Measurements from ENCODE around the gene TAS2R42. TPM values are rescaled to one million over a fixed set of nuclear protein-coding genes. Genes with fewer than 3 reads are reported as not detected.

TAS2R42 gene
- total RNA-seq, 4 donors from 2014 or later, result not detected

DNA sequence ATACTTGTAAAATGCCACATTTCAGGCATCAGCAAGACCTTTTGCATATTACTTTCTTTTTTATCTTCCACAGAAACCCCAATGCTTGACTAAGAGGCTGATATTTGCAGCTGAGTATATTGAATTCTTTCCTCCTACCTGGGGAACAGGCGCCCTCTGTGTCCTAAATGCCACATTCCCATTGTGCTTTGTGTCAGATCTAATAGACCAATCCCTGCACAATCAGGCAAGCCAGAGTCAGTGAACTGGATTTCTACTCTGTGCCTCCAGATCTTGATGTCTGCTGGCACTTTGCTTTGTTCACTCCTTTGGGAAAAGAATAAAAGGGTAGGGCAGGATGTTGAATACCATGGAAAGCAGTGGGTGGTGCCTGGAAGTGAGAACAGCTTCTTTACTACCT is 22.4 kb upstream of the TAS2R42 start:
- 20 to 67% methylated on average over 1 of the region's 1 CpG for WGBS, 2 donors (ENCODE audit: low coverage in 1 of 2)
- no peak overlapping the region for H3K27ac ChIP-seq
- intact Hi-C loops (cut with DNase I; ENCODE audit: low total_unique reads) (no loop called here), in situ Hi-C loops (cut with MboI; ENCODE audit: low pct_ligation_motif_present in 1 of 4, low pct_unique_long_range_greater_than_20kb in 1 of 4, low sequenced_read_pairs in 3 of 4) (loop anchor here in 2 of 4 donors (10.0 to 25.0 kb wide), 2 partner anchors 434 to 447 kb away; no protein-coding TSS in a partner anchor)
- H3K27me3 ChIP-seq, result no peaks in the 10 kb centered on the region
- no peaks in the 10 kb centered on the region for H3K4me1 ChIP-seq
- no peak for DNase-seq
- no peaks in the 10 kb centered on the region for H3K36me3 ChIP-seq
- H3K9me3 ChIP-seq, result no peaks in the 10 kb centered on the region
- TF ChIP-seq POLR2A (IDR thresholded peaks at IDR 0.05) (no peak), EP300 (IDR thresholded peaks at IDR 0.05; ENCODE audit: low read depth) (no peak), CTCF (IDR thresholded peaks at IDR 0.05) (no peak), POLR2AphosphoS5 (IDR thresholded peaks at IDR 0.05) (no peak)
- H3K4me3 ChIP-seq, result no peak overlapping the region

DNA sequence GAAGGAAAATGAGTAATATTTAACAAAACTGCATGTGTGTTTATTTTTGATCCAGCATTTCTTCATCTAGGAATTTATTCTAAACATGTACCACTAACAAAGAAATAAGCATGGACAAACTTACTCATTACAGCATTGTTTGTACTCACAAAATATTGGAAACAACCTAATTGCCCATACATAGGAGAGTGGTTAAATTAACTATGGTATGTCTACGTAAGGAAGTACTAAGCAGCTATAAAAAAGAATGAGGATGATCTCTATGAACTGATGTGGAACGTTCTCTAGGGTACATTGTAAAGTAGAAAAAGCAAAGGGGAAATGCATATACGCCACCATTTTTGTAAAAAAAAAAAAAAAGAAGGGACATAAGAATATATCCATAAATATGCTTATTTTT is 17.4 kb upstream of the TAS2R42 start:
- Histone ChIP-seq H3K4me1 (no peaks in the 10 kb centered on the region), H3K27ac (no peak overlapping the region), H3K4me3 (no peak overlapping the region), H3K27me3 (no peaks in the 10 kb centered on the region), H3K36me3 (no peaks in the 10 kb centered on the region), H3K9me3 (no peaks in the 10 kb centered on the region)
- intact Hi-C loops (cut with DNase I; ENCODE audit: low total_unique reads) (no loop called here), in situ Hi-C loops (cut with MboI; ENCODE audit: low pct_ligation_motif_present in 1 of 4, low pct_unique_long_range_greater_than_20kb in 1 of 4, low sequenced_read_pairs in 3 of 4) (loop anchor here in 2 of 4 donors (10.0 to 25.0 kb wide), 2 partner anchors 429 to 442 kb away; no protein-coding TSS in a partner anchor)
- no peak for DNase-seq
- WGBS, 2 donors (ENCODE audit: low coverage in 1 of 2), result 80 to 92% methylated on average over 3 of the region's 3 CpGs
- TF ChIP-seq CTCF (IDR thresholded peaks at IDR 0.05), result no peak
- no peak for TF ChIP-seq EP300 (IDR thresholded peaks at IDR 0.05; ENCODE audit: low read depth)
- TF ChIP-seq POLR2A (IDR thresholded peaks at IDR 0.05), result no peak
- no peak for TF ChIP-seq POLR2AphosphoS5 (IDR thresholded peaks at IDR 0.05)

DNA sequence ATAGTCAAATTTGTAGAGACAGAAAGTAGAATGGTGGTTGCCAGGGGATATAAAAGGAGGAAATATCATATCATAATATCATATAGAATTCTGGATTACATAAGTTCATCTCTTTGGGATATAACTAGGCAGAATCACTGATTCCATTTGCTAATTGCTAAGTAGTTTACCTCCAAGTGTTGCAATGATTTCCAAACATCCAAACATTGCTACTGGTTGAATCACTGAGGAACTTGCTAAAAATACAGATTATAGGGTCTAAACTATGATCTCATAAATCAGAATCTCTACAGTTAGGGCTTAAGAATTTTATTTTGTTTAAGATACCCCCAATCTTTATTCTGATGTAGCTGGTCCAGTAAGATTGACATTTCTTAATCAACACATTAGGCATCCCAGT is 16.1 kb upstream of the TAS2R42 start:
- DNase-seq, result no peak
- in situ Hi-C loops (cut with MboI; ENCODE audit: low pct_ligation_motif_present in 1 of 4, low pct_unique_long_range_greater_than_20kb in 1 of 4, low sequenced_read_pairs in 3 of 4), result loop anchor here in 2 of 4 donors (10.0 to 25.0 kb wide), 2 partner anchors 428 to 441 kb away; no protein-coding TSS in a partner anchor
- Histone ChIP-seq H3K4me3 (no peak overlapping the region), H3K36me3 (no peaks in the 10 kb centered on the region), H3K27ac (no peak overlapping the region), H3K27me3 (no peaks in the 10 kb centered on the region), H3K4me1 (no peaks in the 10 kb centered on the region), H3K9me3 (no peaks in the 10 kb centered on the region)
- intact Hi-C loops (cut with DNase I; ENCODE audit: low total_unique reads), result no loop called here
- TF ChIP-seq CTCF (IDR thresholded peaks at IDR 0.05) (no peak), EP300 (IDR thresholded peaks at IDR 0.05; ENCODE audit: low read depth) (no peak), POLR2A (IDR thresholded peaks at IDR 0.05) (no peak)

GRCh38 chr12:11183011-11183410 is 3.7 kb downstream of the TAS2R42 start:
- TF ChIP-seq CTCF (IDR thresholded peaks at IDR 0.05), result no peak
- TF ChIP-seq EP300 (IDR thresholded peaks at IDR 0.05; ENCODE audit: low read depth), result no peak
- no peak for TF ChIP-seq POLR2A (IDR thresholded peaks at IDR 0.05)
- TF ChIP-seq POLR2AphosphoS5 (IDR thresholded peaks at IDR 0.05), result no peak
- no peaks in the 10 kb centered on the region for H3K4me1 ChIP-seq
- H3K27me3 ChIP-seq, result no peaks in the 10 kb centered on the region
- no peak for DNase-seq
- in situ Hi-C loops (cut with MboI; ENCODE audit: low pct_ligation_motif_present in 1 of 4, low pct_unique_long_range_greater_than_20kb in 1 of 4, low sequenced_read_pairs in 3 of 4), result no loop called here
- H3K9me3 ChIP-seq, result no peaks in the 10 kb centered on the region
- intact Hi-C loops (cut with DNase I; ENCODE audit: low total_unique reads), result no loop called here
- H3K4me3 ChIP-seq, result no peak overlapping the region
- H3K36me3 ChIP-seq, result no peaks in the 10 kb centered on the region
- no peak overlapping the region for H3K27ac ChIP-seq

All from transverse colon (tissue), 4 donors.